Measurements from ENCODE around the gene KIF18A.

Gene KIF18A

GRCh38 chr11:28043930-28044709 lies 63.8 kb downstream of the KIF18A start:
- Histone ChIP-seq H3K79me2 (ENCODE audit: low read length) (no peaks in the 10 kb centered on the region; the same call in 1 of the 2 replicates), H3K9me2 (replicated peaks; ENCODE audit: insufficient read depth, low read length) (no peaks in the 10 kb centered on the region), H4K20me1 (ENCODE audit: insufficient read depth, low read length) (no peaks in the 10 kb centered on the region), H3F3A (ENCODE audit: insufficient read depth, low read length) (no peaks in the 10 kb centered on the region), H2AFZ (ENCODE audit: low read length) (no peak overlapping the region), H3K9ac (ENCODE audit: low read length) (no peak overlapping the region), H3K27me3 (replicated peaks; ENCODE audit: insufficient read depth, low read length) (no peaks in the 10 kb centered on the region), H3K4me1 (ENCODE audit: low read length) (no peaks in the 10 kb centered on the region), H3K4me3 (ENCODE audit: low read length) (no peak overlapping the region), H3K36me3 (replicated peaks; ENCODE audit: insufficient read depth, low read length) (no peaks in the 10 kb centered on the region), H3K27ac (ENCODE audit: low read length) (no peak overlapping the region), H3K4me2 (ENCODE audit: low read depth, low read length) (no peak overlapping the region), H3K9me3 (replicated peaks; ENCODE audit: insufficient read depth, low read length) (no peaks in the 10 kb centered on the region)
- no peak for TF ChIP-seq EZH2 (optimal IDR thresholded peaks at IDR 0.05; ENCODE audit: low read depth, low read length)
- TF ChIP-seq EZH2phosphoT487 (IDR thresholded peaks at IDR 0.05; ENCODE audit: low read length) = no peak
- no peak for TF ChIP-seq CTCF (IDR thresholded peaks at IDR 0.05; ENCODE audit: low read length)
- DNase-seq = no peak

GRCh38 chr11:28040384-28040783 lies 67.6 kb downstream of the KIF18A start:
- H3K4me1 ChIP-seq (ENCODE audit: low read length) = no peaks in the 10 kb centered on the region
- H3F3A ChIP-seq (ENCODE audit: insufficient read depth, low read length) = no peaks in the 10 kb centered on the region
- no peaks in the 10 kb centered on the region for H3K79me2 ChIP-seq (ENCODE audit: low read length)
- no peaks in the 10 kb centered on the region for H3K9me2 ChIP-seq (replicated peaks; ENCODE audit: insufficient read depth, low read length)
- DNase-seq = no peak
- no peak for TF ChIP-seq CTCF (IDR thresholded peaks at IDR 0.05; ENCODE audit: low read length)
- TF ChIP-seq EZH2 (optimal IDR thresholded peaks at IDR 0.05; ENCODE audit: low read depth, low read length) = no peak
- TF ChIP-seq EZH2phosphoT487 (IDR thresholded peaks at IDR 0.05; ENCODE audit: low read length) = no peak
- H3K9ac ChIP-seq (ENCODE audit: low read length) = no peak overlapping the region
- H3K36me3 ChIP-seq (replicated peaks; ENCODE audit: insufficient read depth, low read length) = no peaks in the 10 kb centered on the region
- no peak overlapping the region for H2AFZ ChIP-seq (ENCODE audit: low read length)
- H3K9me3 ChIP-seq (replicated peaks; ENCODE audit: insufficient read depth, low read length) = no peaks in the 10 kb centered on the region
- no peak overlapping the region for H3K27ac ChIP-seq (ENCODE audit: low read length)
- H3K27me3 ChIP-seq (replicated peaks; ENCODE audit: insufficient read depth, low read length) = no peaks in the 10 kb centered on the region
- no peak overlapping the region for H3K4me2 ChIP-seq (ENCODE audit: low read depth, low read length)
- no peaks in the 10 kb centered on the region for H4K20me1 ChIP-seq (ENCODE audit: insufficient read depth, low read length)
- H3K4me3 ChIP-seq (ENCODE audit: low read length) = no peak overlapping the region

- DNase-seq = no peak
- H3K9ac ChIP-seq (ENCODE audit: low read length) = no peak overlapping the region
- no peaks in the 10 kb centered on the region for H4K20me1 ChIP-seq (ENCODE audit: insufficient read depth, low read length)
- no peaks in the 10 kb centered on the region for H3F3A ChIP-seq (ENCODE audit: insufficient read depth, low read length)
- no peaks in the 10 kb centered on the region for H3K27me3 ChIP-seq (replicated peaks; ENCODE audit: insufficient read depth, low read length)
- no peak overlapping the region for H3K27ac ChIP-seq (ENCODE audit: low read length)
- no peaks in the 10 kb centered on the region for H3K79me2 ChIP-seq (ENCODE audit: low read length)
- no peak overlapping the region for H2AFZ ChIP-seq (ENCODE audit: low read length)
- H3K4me1 ChIP-seq (ENCODE audit: low read length) = no peaks in the 10 kb centered on the region
- no peaks in the 10 kb centered on the region for H3K36me3 ChIP-seq (replicated peaks; ENCODE audit: insufficient read depth, low read length)
- H3K4me2 ChIP-seq (ENCODE audit: low read depth, low read length) = no peak overlapping the region
- no peaks in the 10 kb centered on the region for H3K9me3 ChIP-seq (replicated peaks; ENCODE audit: insufficient read depth, low read length)
- H3K4me3 ChIP-seq (ENCODE audit: low read length) = no peak overlapping the region
- TF ChIP-seq CTCF (IDR thresholded peaks at IDR 0.05; ENCODE audit: low read length) (no peak), EZH2 (optimal IDR thresholded peaks at IDR 0.05; ENCODE audit: low read depth, low read length) (no peak), EZH2phosphoT487 (IDR thresholded peaks at IDR 0.05; ENCODE audit: low read length) (no peak)
- no peaks in the 10 kb centered on the region for H3K9me2 ChIP-seq (replicated peaks; ENCODE audit: insufficient read depth, low read length)
Observed at GRCh38 chr11:28038775-28039174, 69.2 kb downstream of the KIF18A start.

Data from MM.1S (cell line).